Psoas muscle (tissue), 8 donors: ENCODE results near the gene HPCAL1. TPM values are rescaled to one million over a fixed set of nuclear protein-coding genes. Genes with fewer than 3 reads are reported as not detected.

Experiments used
- ATAC-seq, 4 donors: fragments of 200-7000 bp; cut with Tn5 transposase; one replicate each; pipeline ENCODE4 v1.9.1; 2020; ENCODE audit warnings: moderate library complexity in 3 of 4, mild to moderate bottlenecking in 2 of 4
- DNase-seq, 2 donors: peaks; one replicate each; pipeline ENCODE4 v3.0.0-alpha.2; 2020
- H3K27ac ChIP-seq: fragments of 200-600 bp; one replicate; pipeline ENCODE4 v1.8.0; 2022
- H3K27me3 ChIP-seq, 3 donors: fragments of 200-600 bp in 1 of 3; one replicate each; pipeline versions ENCODE4 v1.6.1 to v1.8.0; 2013 to 2022; ENCODE audit warnings: low read length in 2 of 3, mild to moderate bottlenecking in 2 of 3, moderate library complexity in 1 of 3; ENCODE audit not compliant: insufficient read depth in 3 of 3
- H3K36me3 ChIP-seq, 2 donors: fragments of 200-600 bp in 1 of 2; one replicate each; pipeline versions ENCODE4 v1.6.1 to v1.8.0; 2013 to 2022; ENCODE audit warnings: low read depth in 1 of 2, mild to moderate bottlenecking in 1 of 2, moderate library complexity in 1 of 2; ENCODE audit not compliant: insufficient read depth in 1 of 2
- H3K4me1 ChIP-seq: fragments of 200-600 bp; one replicate; pipeline ENCODE4 v1.8.0; 2022
- H3K4me3 ChIP-seq: fragments of 200-600 bp; one replicate; pipeline ENCODE4 v1.8.0; 2022; ENCODE audit warnings: mild to moderate bottlenecking
- H3K9me3 ChIP-seq: fragments of 200-600 bp; one replicate; pipeline ENCODE4 v1.8.0; 2022
- CTCF ChIP-seq: fragments of 200-600 bp; IDR thresholded peaks from one replicate; pipeline ENCODE4 v1.8.0; 2022; ENCODE audit warnings: antibody characterized with exemption
- WGBS, 3 donors: extraction: QIAGEN DNeasy Blood & Tissue Kit; methylation state at CpG; one replicate each; pipeline versions ENCODE4 v1.1.6 to v1.1.7; 2013; 5-methylcytosine and 5-hydroxymethylcytosine counted together
- intact Hi-C, 2 donors: fragments of 100-400 bp; cut with DNase I; formaldehyde crosslinking; loops; one replicate each; pipeline versions ENCODE4 v1.11.0 to v1.14.2; 2022
- polyA plus RNA-seq, 3 donors: library from polyadenylated mRNA; stranded (reverse); fragments of 200-250 nt; gene quantifications; one replicate each; pipeline ENCODE4 v1.2.3, GENCODE V29; 2013
- total RNA-seq, 4 donors: library from RNA; stranded (reverse); fragmentation: NEBNext Ultra II Directional in 2 of 4; extraction: Animal tissue kit (Norgen Biotek cat#: 25700) in 2 of 4; gene quantifications; one replicate each; pipeline versions ENCODE4 v1.2.1 to v1.2.4, GENCODE V29; 2021 to 2023
- donor health status: healthy with polysubstance abuse.
- donor health status: DM: no; HTN: no; CAD: no; lungs with moderate emphysema.
- donor health status: Bipolar disorder and iron deficiency.
- donor health status: healthy.
- donor health status: DM: yes; HTN: yes; CAD: no.
- donor health status: DM: no; HTN: no; CAD: no.
- donor health status: DM: no; HTN: no; CAD: no.
- donor health status: DM: yes; HTN: yes; CAD: no.

The HPCAL1 gene
- total and polyA plus RNA-seq, 7 donors: 16.1 to 182 (median 33.4) TPM

- WGBS, 3 donors: 74 to 85% (median 83%) methylated on average over 8 of the region's 8 CpGs
- Histone ChIP-seq H3K4me3 (no peak overlapping the region), H3K36me3 (no peaks in the 10 kb centered on the region), H3K27ac (no peak overlapping the region), H3K27me3 (no peaks in the 10 kb centered on the region), H3K4me1 (peaks cover 23% of the 10 kb centered on the region), H3K9me3 (no peaks in the 10 kb centered on the region)
- DNase-seq (no peak), ATAC-seq (no peak)
- no peak for TF ChIP-seq CTCF
- intact Hi-C loops: loop anchor here in 1 of 2 donors (5.0 kb wide), 1 partner anchor 269 kb away; no protein-coding TSS in a partner anchor
Observed at GRCh38 chr2:10411557-10411956, 108.9 kb downstream of the HPCAL1 start.

- peaks cover 18% of the 10 kb centered on the region for H3K4me1 ChIP-seq
- DNase-seq: no peak
Observed at GRCh38 chr2:10412380-10412779, 109.7 kb downstream of the HPCAL1 start.

GRCh38 chr2:10413503-10413902, 110.8 kb downstream of the HPCAL1 start:
- no peak overlapping the region for H3K4me3 ChIP-seq
- intact Hi-C loops: loop anchor here in 1 of 2 donors (5.0 kb wide), 1 partner anchor 271 kb away; no protein-coding TSS in a partner anchor
- H3K9me3 ChIP-seq: no peaks in the 10 kb centered on the region
- H3K36me3 ChIP-seq: no peaks in the 10 kb centered on the region
- no peak for DNase-seq
- WGBS, 3 donors: 79 to 92% (median 84%) methylated on average over 10 of the region's 10 CpGs
- peaks cover 6% of the 10 kb centered on the region for H3K4me1 ChIP-seq
- no peaks in the 10 kb centered on the region for H3K27me3 ChIP-seq
- no peak for ATAC-seq
- H3K27ac ChIP-seq: no peak overlapping the region
- TF ChIP-seq CTCF: no peak

More at GRCh38 chr2:10412380-10412779, 109.7 kb downstream of the HPCAL1 start:
- no peak overlapping the region for H3K27ac ChIP-seq
- 95 to 100% (median 96%) methylated on average over 3 of the region's 3 CpGs for WGBS, 3 donors
- intact Hi-C loops: loop anchor here in 1 of 2 donors (5.0 kb wide), 1 partner anchor 270 kb away; no protein-coding TSS in a partner anchor
- no peaks in the 10 kb centered on the region for H3K27me3 ChIP-seq
- H3K9me3 ChIP-seq: no peaks in the 10 kb centered on the region
- H3K36me3 ChIP-seq: no peaks in the 10 kb centered on the region
- no peak overlapping the region for H3K4me3 ChIP-seq
- peak in 2 of 4 donors; percentile 36 to 71 for ATAC-seq
- TF ChIP-seq CTCF: no peak

- Histone ChIP-seq H3K4me3 (no peak overlapping the region), H3K27ac (no peak overlapping the region), H3K27me3 (no peaks in the 10 kb centered on the region), H3K4me1 (peaks cover 1% of the 10 kb centered on the region), H3K36me3 (no peaks in the 10 kb centered on the region), H3K9me3 (no peaks in the 10 kb centered on the region)
- WGBS, 3 donors: 37 to 68% (median 48%) methylated on average over 7 of the region's 7 CpGs
- intact Hi-C loops: loop anchor here in 1 of 2 donors (5.0 kb wide), 1 partner anchor 272 kb away; no protein-coding TSS in a partner anchor
- TF ChIP-seq CTCF: no peak
- ATAC-seq (peak in 3 of 4 donors; percentile 27 to 36 (median 35)), DNase-seq (no peak)
Observed at GRCh38 chr2:10413991-10414451, 111.3 kb downstream of the HPCAL1 start.

DNA sequence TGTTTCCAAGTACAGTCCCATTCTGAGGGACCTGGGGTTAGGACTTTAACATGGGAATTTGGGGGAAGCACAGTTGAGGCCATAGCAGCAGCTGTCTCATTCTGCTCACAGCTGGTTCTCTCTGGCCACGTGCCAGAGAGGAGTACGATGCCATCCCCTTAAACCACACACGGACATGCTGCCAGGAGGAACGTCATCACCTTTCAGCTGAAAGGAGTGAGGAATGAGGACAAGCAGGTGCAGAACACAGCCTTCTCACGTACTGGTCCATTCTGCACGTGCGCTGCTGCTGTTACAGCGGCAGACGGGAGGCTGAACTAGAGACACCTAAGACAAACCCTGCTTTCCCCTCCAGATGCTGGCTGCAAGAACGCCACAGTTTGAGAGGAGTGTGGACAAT, 111.9 kb downstream of the HPCAL1 start:
- H3K4me3 ChIP-seq: no peak overlapping the region
- TF ChIP-seq CTCF: no peak
- H3K4me1 ChIP-seq: no peaks in the 10 kb centered on the region
- WGBS, 3 donors: 33 to 49% (median 37%) methylated on average over 10 of the region's 10 CpGs
- DNase-seq: no peak
- no peaks in the 10 kb centered on the region for H3K36me3 ChIP-seq
- H3K27me3 ChIP-seq: no peaks in the 10 kb centered on the region
- peak in 3 of 4 donors; percentile 23 to 53 (median 47) for ATAC-seq
- H3K27ac ChIP-seq: no peak overlapping the region
- intact Hi-C loops: loop anchor here in 1 of 2 donors (5.0 kb wide), 1 partner anchor 272 kb away; no protein-coding TSS in a partner anchor
- H3K9me3 ChIP-seq: no peaks in the 10 kb centered on the region
